Effector memory CD8-positive, alpha-beta T cell (primary cell): ENCODE data around the gene LHFPL6.

ENCODE experiments used
- ATAC-seq: fragments of 150-1000 bp; cut with Tn5 transposase; replicated peaks from 2 replicates; pipeline ENCODE4 v1.10.0; 2021; ENCODE audit warnings: mild to moderate bottlenecking, moderate library complexity
- DNase-seq, 3 experiments: peaks; one replicate each; pipeline ENCODE4 v3.0.0; 2021
- H3K27ac Mint-ChIP-seq, 2 donors: one replicate each; pipeline ENCODE4 v1.8.0; 2022; ENCODE audit warnings: mild to moderate bottlenecking in 2 of 2, mixed read lengths in 2 of 2, moderate library complexity in 2 of 2
- H3K27me3 Mint-ChIP-seq, 2 donors: one replicate each; pipeline ENCODE4 v1.8.0; 2022; ENCODE audit warnings: mixed read lengths in 2 of 2
- H3K36me3 Mint-ChIP-seq: one replicate; pipeline ENCODE4 v1.8.0; 2022; ENCODE audit warnings: mild to moderate bottlenecking, moderate library complexity, mixed read lengths; ENCODE audit not compliant: insufficient read depth
- H3K4me1 Mint-ChIP-seq, 2 donors: one replicate each; pipeline ENCODE4 v1.8.0; 2022; ENCODE audit warnings: low read depth in 2 of 2, mixed read lengths in 2 of 2
- H3K4me3 Mint-ChIP-seq, 2 donors: one replicate each; pipeline ENCODE4 v1.8.0; 2022; ENCODE audit warnings: mild to moderate bottlenecking in 2 of 2, mixed read lengths in 2 of 2, moderate library complexity in 2 of 2
- H3K9me3 Mint-ChIP-seq, 2 donors: one replicate each; pipeline ENCODE4 v1.8.0; 2022; ENCODE audit warnings: mixed read lengths in 2 of 2

The LHFPL6 gene

DNA sequence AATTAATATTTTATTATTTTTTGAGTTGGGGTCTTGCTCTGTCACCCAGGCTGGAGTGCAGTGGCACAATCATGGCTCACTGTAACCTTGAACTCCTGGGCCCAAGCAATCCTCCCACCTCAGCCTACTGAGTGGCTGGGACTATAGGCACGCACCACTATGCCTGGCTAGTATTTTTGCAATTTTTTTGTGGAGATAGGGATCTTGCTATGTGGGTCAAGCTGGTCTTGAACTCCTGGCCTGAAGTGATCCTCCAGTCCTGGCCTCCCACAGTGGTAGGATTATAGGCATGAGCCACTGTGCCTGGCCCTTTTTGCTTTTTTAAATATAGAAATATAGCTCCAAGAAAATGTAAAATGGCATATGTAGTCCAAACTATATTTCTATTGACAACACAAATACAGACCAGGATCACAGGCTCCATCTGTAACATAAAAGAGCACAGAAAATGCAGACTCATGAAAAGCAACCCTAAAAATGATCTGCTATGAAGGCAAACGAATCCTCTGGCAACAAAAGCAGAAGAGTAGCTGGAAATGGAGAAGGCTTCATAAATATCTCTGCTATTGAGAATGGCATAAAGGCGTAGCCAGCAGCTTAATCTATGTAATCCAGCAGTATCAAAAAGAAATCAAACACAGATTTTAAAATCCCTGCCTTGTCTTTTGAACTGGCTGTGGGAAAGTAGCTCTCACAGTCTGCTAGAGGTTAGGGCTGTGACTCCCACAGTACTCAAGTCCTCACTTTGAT lies 200.6 kb downstream of the LHFPL6 start:
- no peaks in the 10 kb centered on the region for H3K4me1 Mint-ChIP-seq
- no peaks in the 10 kb centered on the region for H3K36me3 Mint-ChIP-seq
- no peaks in the 10 kb centered on the region for H3K9me3 Mint-ChIP-seq
- no peak overlapping the region for H3K27ac Mint-ChIP-seq
- H3K27me3 Mint-ChIP-seq: peaks cover 0 to 8% of the 10 kb centered on the region in 2 donors
- no peak overlapping the region for H3K4me3 Mint-ChIP-seq
- DNase-seq: no peak
- ATAC-seq: no peak

DNA sequence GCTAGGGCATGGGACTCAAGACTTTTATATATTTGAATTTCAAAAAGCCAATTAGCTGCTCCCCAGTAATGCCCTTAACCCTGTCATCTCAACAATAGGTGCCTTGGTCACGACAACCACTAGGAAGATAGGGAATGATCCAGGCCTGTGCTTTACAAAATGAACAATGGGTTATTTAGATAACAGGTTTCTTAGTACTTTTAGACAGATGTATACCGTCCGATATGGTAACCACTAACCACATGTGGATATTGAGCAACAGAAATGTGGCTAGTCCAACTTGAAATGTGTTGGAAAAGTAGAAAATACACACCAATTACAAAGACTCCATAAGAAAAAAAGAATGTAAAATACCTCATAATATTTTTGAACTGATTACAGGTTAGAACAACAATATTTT lies 201.2 kb downstream of the LHFPL6 start:
- Mint-ChIP-seq H3K9me3 (no peaks in the 10 kb centered on the region), H3K27me3 (peaks cover 0 to 14% of the 10 kb centered on the region in 2 donors), H3K36me3 (no peaks in the 10 kb centered on the region), H3K4me3 (no peak overlapping the region), H3K27ac (no peak overlapping the region), H3K4me1 (no peaks in the 10 kb centered on the region)
- no peak for DNase-seq
- no peak for ATAC-seq

DNA sequence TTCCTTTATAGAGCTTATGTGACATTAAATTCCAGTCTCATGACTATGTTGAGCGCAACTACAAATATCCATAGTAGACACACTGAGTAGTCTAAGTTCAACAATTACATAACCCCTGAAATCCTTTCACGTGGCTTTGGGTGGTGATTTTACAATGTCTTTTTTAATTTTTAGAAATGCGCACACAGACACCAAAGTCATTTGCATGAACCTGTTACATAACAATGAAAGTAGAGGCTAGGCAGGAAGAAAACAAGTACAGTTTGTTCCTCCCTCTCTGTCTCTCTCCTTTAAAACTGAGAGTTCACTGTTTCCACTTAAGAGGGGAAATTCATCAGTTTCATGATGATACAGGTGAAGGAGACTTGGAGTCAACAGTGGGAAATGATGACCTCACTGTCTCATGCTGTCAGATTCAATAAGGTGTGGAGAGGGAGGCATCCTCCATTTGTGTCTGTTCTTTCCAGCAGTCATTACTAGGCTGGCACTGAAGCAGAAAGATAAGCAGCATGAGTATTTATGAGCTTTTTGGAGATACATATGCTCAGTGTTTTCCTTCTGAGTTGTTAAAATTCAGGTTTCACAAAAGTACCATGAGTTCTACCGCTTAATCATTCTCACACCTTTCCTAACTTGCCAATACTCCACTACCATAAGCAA lies 201.8 kb downstream of the LHFPL6 start:
- no peak overlapping the region for H3K4me3 Mint-ChIP-seq
- H3K36me3 Mint-ChIP-seq: no peaks in the 10 kb centered on the region
- DNase-seq (no peak), ATAC-seq (no peak)
- H3K4me1 Mint-ChIP-seq: no peaks in the 10 kb centered on the region
- H3K27me3 Mint-ChIP-seq: peaks cover 0 to 20% of the 10 kb centered on the region in 2 donors
- no peaks in the 10 kb centered on the region for H3K9me3 Mint-ChIP-seq
- H3K27ac Mint-ChIP-seq: no peak overlapping the region

DNA sequence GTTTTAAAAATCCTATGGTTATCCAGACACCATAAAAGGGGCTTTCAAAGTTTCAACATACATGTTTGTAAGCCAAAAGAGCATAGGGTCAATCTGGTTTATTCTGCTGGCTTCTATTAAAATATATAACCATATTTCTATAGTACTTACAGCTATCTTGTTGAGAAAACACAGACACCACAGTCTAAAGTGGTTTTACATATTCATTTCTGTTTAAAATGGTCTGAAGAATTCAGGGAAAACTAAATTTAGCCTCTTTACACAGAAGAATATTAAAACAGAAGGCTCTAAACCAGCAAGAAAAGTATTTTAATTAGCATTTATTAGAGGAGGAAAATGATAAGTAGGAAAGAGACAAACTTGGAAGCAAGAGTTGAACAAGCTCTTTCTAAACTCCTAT lies 203.9 kb downstream of the LHFPL6 start:
- no peaks in the 10 kb centered on the region for H3K9me3 Mint-ChIP-seq
- H3K27me3 Mint-ChIP-seq: peaks cover 0 to 20% of the 10 kb centered on the region in 2 donors
- H3K36me3 Mint-ChIP-seq: no peaks in the 10 kb centered on the region
- no peaks in the 10 kb centered on the region for H3K4me1 Mint-ChIP-seq
- ATAC-seq (no peak), DNase-seq (no peak)
- H3K27ac Mint-ChIP-seq: no peak overlapping the region
- H3K4me3 Mint-ChIP-seq: no peak overlapping the region

DNA sequence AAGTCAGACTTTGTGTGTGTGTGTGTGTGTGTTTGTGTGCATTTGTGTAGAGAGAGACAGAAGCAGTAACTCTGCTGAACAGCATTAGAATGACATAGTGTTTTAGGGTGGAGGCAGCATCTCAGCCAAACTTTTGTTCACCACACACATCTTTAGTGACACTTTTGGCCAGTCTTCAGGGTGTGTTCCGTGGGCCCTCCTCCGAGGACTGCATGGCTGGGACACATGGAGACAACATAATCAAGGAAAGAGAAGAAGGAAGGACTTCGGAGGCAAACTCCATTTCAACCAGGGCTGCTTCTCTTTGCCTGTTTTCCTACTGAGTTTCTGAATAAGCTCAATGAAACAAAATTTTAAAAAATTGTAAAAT lies 205.1 kb downstream of the LHFPL6 start:
- DNase-seq (no peak), ATAC-seq (no peak)
- no peaks in the 10 kb centered on the region for H3K4me1 Mint-ChIP-seq
- H3K9me3 Mint-ChIP-seq: peaks cover 0 to 2% of the 10 kb centered on the region in 2 donors
- H3K4me3 Mint-ChIP-seq: no peak overlapping the region
- H3K27ac Mint-ChIP-seq: no peak overlapping the region
- peaks cover 0 to 20% of the 10 kb centered on the region in 2 donors for H3K27me3 Mint-ChIP-seq
- no peaks in the 10 kb centered on the region for H3K36me3 Mint-ChIP-seq

DNA sequence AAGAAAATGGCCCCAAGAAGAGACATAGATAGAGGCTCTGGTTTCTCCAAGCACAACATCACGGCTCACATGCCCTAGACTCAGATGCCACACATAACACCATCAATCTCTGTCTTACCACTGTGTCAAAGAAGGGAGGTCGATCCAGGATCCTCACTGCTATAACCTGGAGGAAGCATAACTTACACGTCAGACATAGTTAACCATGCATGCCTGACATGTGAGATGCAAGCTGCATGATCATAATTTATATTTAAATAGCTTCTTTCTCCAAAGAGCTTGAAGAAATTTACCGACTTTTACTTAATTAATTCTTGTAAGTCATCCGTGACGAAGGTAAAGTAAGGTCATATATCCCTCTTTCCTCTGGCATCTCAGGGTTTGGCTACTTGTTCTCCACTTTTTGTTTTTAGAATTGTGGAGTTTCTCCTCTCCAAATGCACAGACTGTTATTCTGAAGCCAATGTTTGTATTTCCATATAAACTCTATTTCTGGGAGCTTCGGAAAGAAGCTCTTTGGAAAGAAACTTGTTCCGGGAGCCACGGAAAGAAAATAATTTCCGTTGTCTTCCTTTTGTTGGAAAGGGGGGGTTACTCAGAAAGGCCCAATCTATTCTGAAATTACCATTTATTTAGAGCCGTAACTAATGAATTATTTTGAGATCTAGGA lies 205.6 kb downstream of the LHFPL6 start:
- H3K27ac Mint-ChIP-seq: no peak overlapping the region
- ATAC-seq (no peak), DNase-seq (no peak)
- no peaks in the 10 kb centered on the region for H3K4me1 Mint-ChIP-seq
- no peaks in the 10 kb centered on the region for H3K36me3 Mint-ChIP-seq
- peaks cover 0 to 20% of the 10 kb centered on the region in 2 donors for H3K27me3 Mint-ChIP-seq
- no peak overlapping the region for H3K4me3 Mint-ChIP-seq
- H3K9me3 Mint-ChIP-seq: peaks cover 0 to 2% of the 10 kb centered on the region in 2 donors

DNA sequence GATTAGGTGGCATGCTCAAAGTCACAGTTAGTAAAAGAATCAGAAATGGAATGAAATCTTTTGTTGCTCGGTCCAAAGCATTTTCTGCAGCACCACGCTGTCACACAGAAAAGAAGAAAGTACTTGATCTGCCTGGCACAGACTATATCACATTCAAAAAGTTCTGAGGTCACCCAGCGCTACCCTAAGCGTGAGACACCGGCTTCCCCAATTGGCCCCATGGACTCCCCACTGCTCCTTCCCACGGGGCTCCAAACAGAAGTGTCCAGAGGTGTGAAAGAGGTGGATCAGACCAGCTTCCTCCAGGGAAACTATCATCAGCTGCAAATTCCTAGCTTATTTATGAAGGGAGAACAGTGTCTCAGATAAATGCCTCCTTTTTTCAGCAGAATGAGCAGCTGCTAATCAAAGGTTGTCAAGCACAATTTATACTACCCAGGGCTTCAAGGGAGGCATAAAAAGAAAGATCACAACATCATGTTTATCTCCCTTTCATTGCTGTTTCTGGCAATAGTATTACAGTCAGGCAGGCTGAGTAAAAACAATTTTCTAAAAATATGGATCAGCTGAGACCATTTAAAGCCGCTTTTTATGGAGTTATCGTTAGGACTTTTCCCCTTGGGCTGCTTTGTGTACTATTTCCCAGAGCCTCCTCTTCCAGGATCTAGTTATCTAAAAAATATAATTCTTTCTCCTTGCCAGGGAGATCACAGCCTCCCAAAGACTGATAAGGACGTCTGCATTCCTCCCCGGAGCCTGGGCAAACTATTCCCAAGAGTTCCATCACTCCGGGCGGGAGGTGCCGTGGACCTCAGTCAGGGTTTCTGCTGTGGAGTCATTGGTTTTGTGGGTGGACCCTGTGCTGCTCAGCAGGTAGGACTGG lies 208.0 kb downstream of the LHFPL6 start:
- Mint-ChIP-seq H3K4me1 (no peaks in the 10 kb centered on the region), H3K27ac (no peak overlapping the region), H3K36me3 (no peaks in the 10 kb centered on the region), H3K9me3 (peaks cover 0 to 2% of the 10 kb centered on the region in 2 donors), H3K4me3 (no peak overlapping the region), H3K27me3 (peaks cover 0 to 20% of the 10 kb centered on the region in 2 donors)
- DNase-seq: no peak
- no peak for ATAC-seq

DNA sequence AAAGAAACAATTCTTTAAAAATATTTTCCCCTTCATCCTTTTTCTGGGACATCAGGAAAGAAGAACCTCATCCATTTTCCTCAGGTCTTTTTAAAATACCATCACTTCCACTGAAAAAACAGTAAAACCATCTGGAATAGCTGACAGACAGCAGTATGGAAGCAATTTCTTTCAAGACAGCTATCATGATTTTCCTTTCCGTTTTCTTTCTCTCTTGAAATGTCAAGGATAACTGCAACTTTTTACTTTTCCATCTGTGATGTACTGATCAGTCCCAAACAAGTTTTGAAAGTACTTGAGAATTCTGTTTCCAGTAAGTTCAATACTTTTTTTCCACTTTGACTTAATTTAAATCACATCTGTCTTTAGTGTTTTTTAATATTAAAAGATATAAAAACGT lies 211.2 kb downstream of the LHFPL6 start:
- H3K4me3 Mint-ChIP-seq: no peak overlapping the region

DNA sequence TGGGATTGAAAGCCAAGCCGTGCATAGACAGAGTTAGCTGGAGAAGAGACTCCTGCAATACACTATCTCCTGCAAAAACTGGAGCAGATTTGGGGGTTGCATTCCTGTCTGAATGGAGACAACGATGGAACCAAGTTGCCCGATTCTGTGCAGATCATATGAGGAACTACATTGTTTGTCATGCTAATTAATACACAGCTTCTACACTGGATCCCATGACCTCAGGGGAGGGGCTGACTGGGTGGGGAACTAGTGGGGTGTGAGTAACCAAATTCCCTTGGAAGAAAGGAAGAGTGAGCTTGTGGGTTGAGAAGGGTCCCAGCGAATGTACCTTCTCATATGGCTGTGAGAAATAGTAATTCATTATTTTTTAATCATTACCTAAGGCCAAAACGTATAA lies 214.0 kb downstream of the LHFPL6 start:
- no peaks in the 10 kb centered on the region for H3K36me3 Mint-ChIP-seq
- ATAC-seq (no peak), DNase-seq (no peak)
- no peaks in the 10 kb centered on the region for H3K4me1 Mint-ChIP-seq
- H3K4me3 Mint-ChIP-seq: no peak overlapping the region
- H3K27me3 Mint-ChIP-seq: no peaks in the 10 kb centered on the region
- peaks cover 0 to 2% of the 10 kb centered on the region in 2 donors for H3K9me3 Mint-ChIP-seq
- H3K27ac Mint-ChIP-seq: no peak overlapping the region

More for the DNA sequence above, 211.2 kb downstream of the LHFPL6 start:
- Mint-ChIP-seq H3K4me1 (no peaks in the 10 kb centered on the region), H3K9me3 (peaks cover 0 to 2% of the 10 kb centered on the region in 2 donors), H3K27me3 (peaks cover 0 to 7% of the 10 kb centered on the region in 2 donors), H3K27ac (no peak overlapping the region), H3K36me3 (no peaks in the 10 kb centered on the region)
- DNase-seq (no peak), ATAC-seq (no peak)

DNA sequence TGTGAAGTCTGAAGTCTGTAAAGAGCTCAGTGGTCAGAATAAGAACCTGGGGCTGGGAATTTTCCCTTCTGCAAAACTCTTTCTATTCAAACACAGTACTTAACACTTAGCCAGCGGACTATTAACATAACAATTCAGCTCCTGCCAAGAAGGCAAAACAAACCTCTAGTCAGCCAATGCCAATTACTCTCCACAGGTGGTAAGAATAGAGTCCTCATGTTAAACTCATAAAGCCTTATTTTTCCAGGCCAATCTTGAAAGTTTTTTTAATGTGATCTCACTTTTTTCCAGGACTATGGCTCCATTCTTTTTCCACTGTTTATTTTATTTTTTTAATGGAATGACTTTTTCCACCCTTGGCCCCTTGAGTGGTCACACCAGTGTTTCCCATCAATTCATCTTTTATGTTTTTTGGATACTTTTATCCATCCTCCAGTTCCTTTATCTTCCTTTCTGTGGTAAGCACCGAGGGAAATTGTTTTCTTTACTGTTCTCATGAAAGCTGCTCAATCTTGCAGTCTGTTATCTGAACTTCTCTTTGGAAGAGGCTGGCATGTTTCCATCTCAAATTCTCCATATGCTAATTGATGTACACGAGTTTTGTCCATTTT lies 217.3 kb downstream of the LHFPL6 start:
- H3K4me3 Mint-ChIP-seq: no peak overlapping the region
- DNase-seq: no peak
- no peaks in the 10 kb centered on the region for H3K4me1 Mint-ChIP-seq
- H3K27ac Mint-ChIP-seq: no peak overlapping the region
- H3K36me3 Mint-ChIP-seq: no peaks in the 10 kb centered on the region
- H3K27me3 Mint-ChIP-seq: no peaks in the 10 kb centered on the region
- no peak for ATAC-seq
- H3K9me3 Mint-ChIP-seq: peaks cover 0 to 1% of the 10 kb centered on the region in 2 donors

DNA sequence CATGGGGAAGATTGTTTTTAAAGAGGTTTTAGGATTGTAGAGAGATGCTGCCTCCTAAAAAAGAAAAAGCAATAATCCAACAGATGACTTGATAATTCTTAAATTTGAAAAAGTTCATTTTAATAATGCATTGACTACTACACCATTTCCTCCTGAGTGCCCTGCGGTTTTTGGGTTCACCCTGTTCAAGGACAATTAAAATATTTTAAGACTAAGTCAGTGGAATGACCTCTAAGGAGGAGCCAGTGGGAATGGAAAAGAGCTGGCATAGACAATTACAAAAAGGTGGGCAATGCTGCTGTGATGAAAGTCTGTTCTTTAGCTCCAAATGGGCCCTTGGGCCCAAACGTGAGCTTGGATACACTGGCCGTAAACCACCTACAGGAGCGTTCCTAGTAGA lies 217.8 kb downstream of the LHFPL6 start:
- ATAC-seq (no peak), DNase-seq (no peak)
- Mint-ChIP-seq H3K27ac (no peak overlapping the region), H3K4me1 (no peaks in the 10 kb centered on the region), H3K27me3 (no peaks in the 10 kb centered on the region), H3K9me3 (peaks cover 0 to 1% of the 10 kb centered on the region in 2 donors), H3K36me3 (no peaks in the 10 kb centered on the region), H3K4me3 (no peak overlapping the region)

DNA sequence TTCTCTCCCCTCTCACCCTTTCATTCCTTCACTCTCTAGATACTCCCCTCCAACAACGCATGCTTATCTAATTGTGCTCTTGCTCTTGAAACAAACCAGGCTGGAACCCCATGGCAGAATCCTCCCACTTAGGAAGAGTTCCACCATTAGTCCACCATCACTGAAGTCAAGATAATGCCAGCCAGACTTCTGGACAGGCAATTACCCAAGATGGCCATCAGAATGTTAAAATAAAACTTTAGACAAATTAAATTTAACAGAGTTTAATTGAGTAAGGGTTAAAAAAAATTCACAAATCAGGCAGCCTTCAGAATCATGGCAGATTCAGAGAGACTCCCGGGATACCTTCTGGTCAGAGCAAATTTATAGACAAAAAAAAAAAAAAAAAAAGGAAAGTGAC lies 221.5 kb downstream of the LHFPL6 start:
- DNase-seq (no peak), ATAC-seq (no peak)
- H3K9me3 Mint-ChIP-seq: peaks cover 0 to 1% of the 10 kb centered on the region in 2 donors
- no peak overlapping the region for H3K4me3 Mint-ChIP-seq
- H3K27ac Mint-ChIP-seq: no peak overlapping the region
- no peaks in the 10 kb centered on the region for H3K36me3 Mint-ChIP-seq
- H3K27me3 Mint-ChIP-seq: no peaks in the 10 kb centered on the region
- H3K4me1 Mint-ChIP-seq: no peaks in the 10 kb centered on the region
